ENCODE data around the gene WNT4. TPM values are rescaled to one million over a fixed set of nuclear protein-coding genes. Genes with fewer than 3 reads are reported as not detected.
A peak's percentile ranks its signal among the peaks of the same experiment; 100 is the strongest.

Gene WNT4
- total and polyA plus RNA-seq, 9 of the 15 experiments (the other 6 are each of a cell fraction or from before 2014, with no cell fraction given) = 0.01 TPM; not detected in 8

DNA sequence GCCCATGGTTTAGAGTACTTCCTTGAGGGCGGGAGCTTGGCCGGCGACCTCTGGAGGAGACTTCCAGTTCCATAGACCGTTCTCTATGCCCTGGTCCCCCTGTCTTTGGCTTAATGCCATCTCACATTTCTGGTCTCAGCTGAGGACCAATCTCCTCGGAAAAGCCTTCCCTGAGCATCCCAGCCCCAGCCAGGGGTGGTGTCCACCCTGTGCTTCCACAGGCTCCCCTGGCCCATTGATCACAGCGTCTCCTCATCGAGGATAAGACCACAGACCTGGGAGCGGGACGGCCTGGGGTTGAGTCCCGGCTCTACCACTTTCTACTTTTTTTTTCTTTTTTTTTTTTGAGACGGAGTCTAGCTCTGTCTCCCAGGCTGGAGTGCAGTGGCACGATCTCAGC, 14.5 kb downstream of the WNT4 start:
- intact Hi-C loops (cut with micrococcal nuclease) (no loop called here), in situ Hi-C loops (cut with MboI) (no loop called here)
- H3K9ac ChIP-seq (ENCODE audit: insufficient read depth in 1 of 2, low read depth in 2 of 2, low read length in 2 of 2) = no peak overlapping the region
- H3K9me3 ChIP-seq (replicated peaks; ENCODE audit: control insufficient read depth, insufficient read depth, low read depth, low read length) = no peaks in the 10 kb centered on the region
- FAIRE-seq (no peak), DNase-seq (ENCODE audit: extremely low read depth in 1 of 4, low spot score in 3 of 4) (no peak), ATAC-seq (no peak)
- CTCF ChIA-PET (ENCODE audit: low intra/inter-chr PET ratio) = no interaction called here
- 31% methylated on average over 9 of the region's 12 CpGs for WGBS (ENCODE audit: insufficient coverage, low coverage, missing lambda C conversion rate)
- no peak for TF ChIP-seq FOXP1 (CRISPR knock-in tag; IDR thresholded peaks at IDR 0.05)
- no peak for TF ChIP-seq BRCA1 (IDR thresholded peaks at IDR 0.05)
- TF ChIP-seq BRCA1 (CRISPR knock-in tag; IDR thresholded peaks at IDR 0.05) = no peak
- TF ChIP-seq NFIC (IDR thresholded peaks at IDR 0.05) = peak; percentile 79
- TF ChIP-seq PURB (CRISPR knock-in tag; IDR thresholded peaks at IDR 0.05; ENCODE audit: low read depth) = no peak
- no TSS peak for BruUV-seq (replicated peaks)
- H3K4me3 ChIP-seq = no peak overlapping the region
- H3K79me2 ChIP-seq (ENCODE audit: control insufficient read depth, insufficient read depth, low read length) = no peaks in the 10 kb centered on the region
- H3K4me1 ChIP-seq (replicated peaks in 1 of 2; ENCODE audit: control insufficient read depth in 2 of 2, insufficient read depth in 2 of 2, low read length in 2 of 2) = peaks cover 0 to 20% of the 10 kb centered on the region in 2 experiments; a peak in 2 of 5 replicates
- no peak overlapping the region for H3K27ac ChIP-seq (ENCODE audit: extremely low read depth, low read depth, low read length)
- no peak overlapping the region for H2AFZ ChIP-seq (ENCODE audit: low read depth, low read length)
- no peaks in the 10 kb centered on the region for H3K9me1 ChIP-seq (ENCODE audit: control insufficient read depth, insufficient read depth, low read length)
- peaks cover 34% of the 10 kb centered on the region for H4K20me1 ChIP-seq (replicated peaks; ENCODE audit: control insufficient read depth, insufficient read depth, low read length)
- POLR2A ChIA-PET = interaction anchor here (0.6 kb wide), 1 partner anchor 172 kb away, joined by 3 read pairs; no protein-coding TSS in a partner anchor
- H3K4me2 ChIP-seq (ENCODE audit: insufficient read depth, low read length) = no peak overlapping the region
- no peaks in the 10 kb centered on the region for H3K36me3 ChIP-seq (ENCODE audit: control insufficient read depth, insufficient read depth, low read length)
- H3K27me3 ChIP-seq (ENCODE audit: control insufficient read depth in 2 of 2, insufficient read depth in 2 of 2, low read length in 2 of 2) = peaks cover 0 to 33% of the 10 kb centered on the region in 2 experiments; a peak in 3 of 5 replicates

- no peak overlapping the region for H3K27ac ChIP-seq (ENCODE audit: extremely low read depth, low read depth, low read length)
- H3K79me2 ChIP-seq (ENCODE audit: control insufficient read depth, insufficient read depth, low read length) = no peaks in the 10 kb centered on the region
- 29% methylated on average over 3 of the region's 3 CpGs for WGBS (ENCODE audit: insufficient coverage, low coverage, missing lambda C conversion rate)
- H4K20me1 ChIP-seq (replicated peaks; ENCODE audit: control insufficient read depth, insufficient read depth, low read length) = peaks cover 30% of the 10 kb centered on the region
- peaks cover 0 to 22% of the 10 kb centered on the region in 2 experiments; a peak in 2 of 5 replicates for H3K4me1 ChIP-seq (replicated peaks in 1 of 2; ENCODE audit: control insufficient read depth in 2 of 2, insufficient read depth in 2 of 2, low read length in 2 of 2)
- DNase-seq (ENCODE audit: extremely low read depth in 1 of 4, low spot score in 3 of 4) (no peak), FAIRE-seq (no peak), ATAC-seq (no peak)
- no peak overlapping the region for H3K9ac ChIP-seq (ENCODE audit: insufficient read depth in 1 of 2, low read depth in 2 of 2, low read length in 2 of 2)
- H3K36me3 ChIP-seq (ENCODE audit: control insufficient read depth, insufficient read depth, low read length) = no peaks in the 10 kb centered on the region
- H3K4me3 ChIP-seq = no peak overlapping the region
- H3K9me1 ChIP-seq (ENCODE audit: control insufficient read depth, insufficient read depth, low read length) = no peaks in the 10 kb centered on the region
- no peak overlapping the region for H2AFZ ChIP-seq (ENCODE audit: low read depth, low read length)
- H3K27me3 ChIP-seq (ENCODE audit: control insufficient read depth in 2 of 2, insufficient read depth in 2 of 2, low read length in 2 of 2) = peaks cover 0 to 28% of the 10 kb centered on the region in 2 experiments; a peak in 3 of 5 replicates
- in situ Hi-C loops (cut with MboI) (no loop called here), intact Hi-C loops (cut with micrococcal nuclease) (no loop called here)
- ChIA-PET CTCF (ENCODE audit: low intra/inter-chr PET ratio) (interaction anchor here (0.7 kb wide), 1 partner anchor 512 kb away, joined by 3 read pairs; no protein-coding TSS in a partner anchor), POLR2A (interaction anchor here (0.6 kb wide), 2 partner anchors 12 to 94 kb away, joined by 3 read pairs; no protein-coding TSS in a partner anchor)
- no peaks in the 10 kb centered on the region for H3K9me3 ChIP-seq (replicated peaks; ENCODE audit: control insufficient read depth, insufficient read depth, low read depth, low read length)
- TF ChIP-seq GATAD2A (IDR thresholded peaks at IDR 0.05) (no peak), KLF13 (tag; IDR thresholded peaks at IDR 0.05; ENCODE audit: borderline replicate concordance, low read depth) (no peak), BHLHE40 (IDR thresholded peaks at IDR 0.05; ENCODE audit: low read length) (no peak), GTF2F1 (IDR thresholded peaks at IDR 0.05; ENCODE audit: low read depth, low read length) (no peak), ZNF324 (CRISPR knock-in tag; IDR thresholded peaks at IDR 0.05) (no peak), ZC3H8 (IDR thresholded peaks at IDR 0.05) (no peak), BRD9 (IDR thresholded peaks at IDR 0.05; ENCODE audit: low read depth, partially characterized antibody) (no peak), SMARCC2 (IDR thresholded peaks at IDR 0.05; ENCODE audit: low read depth) (no peak), BRF1 (IDR thresholded peaks at IDR 0.05; ENCODE audit: borderline replicate concordance, extremely low read depth, insufficient read length) (no peak), EP300 (IDR thresholded peaks at IDR 0.05; ENCODE audit: low read length) (no peak)
- TF ChIP-seq, protein P1, sequence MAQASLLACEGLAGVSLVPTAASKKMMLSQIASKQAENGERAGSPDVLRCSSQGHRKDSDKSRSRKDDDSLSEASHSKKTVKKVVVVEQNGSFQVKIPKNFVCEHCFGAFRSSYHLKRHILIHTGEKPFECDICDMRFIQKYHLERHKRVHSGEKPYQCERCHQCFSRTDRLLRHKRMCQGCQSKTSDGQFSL (CRISPR knock-in tag; IDR thresholded peaks at IDR 0.05) = no peak
- TF ChIP-seq, protein P1 (tag; IDR thresholded peaks at IDR 0.05) = no peak
- TF ChIP-seq, protein P2, sequence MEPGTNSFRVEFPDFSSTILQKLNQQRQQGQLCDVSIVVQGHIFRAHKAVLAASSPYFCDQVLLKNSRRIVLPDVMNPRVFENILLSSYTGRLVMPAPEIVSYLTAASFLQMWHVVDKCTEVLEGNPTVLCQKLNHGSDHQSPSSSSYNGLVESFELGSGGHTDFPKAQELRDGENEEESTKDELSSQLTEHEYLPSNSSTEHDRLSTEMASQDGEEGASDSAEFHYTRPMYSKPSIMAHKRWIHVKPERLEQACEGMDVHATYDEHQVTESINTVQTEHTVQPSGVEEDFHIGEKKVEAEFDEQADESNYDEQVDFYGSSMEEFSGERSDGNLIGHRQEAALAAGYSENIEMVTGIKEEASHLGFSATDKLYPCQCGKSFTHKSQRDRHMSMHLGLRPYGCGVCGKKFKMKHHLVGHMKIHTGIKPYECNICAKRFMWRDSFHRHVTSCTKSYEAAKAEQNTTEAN (CRISPR knock-in tag; IDR thresholded peaks at IDR 0.05) = no peak
- BruUV-seq (replicated peaks) = no TSS peak
- H3K4me2 ChIP-seq (ENCODE audit: insufficient read depth, low read length) = no peak overlapping the region
These were observed 15.2 kb downstream of the WNT4 start for GRCh38 chr1:22127731-22128130.
